ENCODE measurements around the gene TXNDC8.
"Not testable (repeated sequence)": the region's sequence is repeated elsewhere in the genome, so short reads cannot be mapped to it uniquely, and the experiment has no call there.

TXNDC8 gene

GRCh38 chr9:110328763-110329162 is 8.9 kb downstream of the TXNDC8 start:
- H3K27me3 ChIP-seq (ENCODE audit: control insufficient read depth, insufficient read depth, low read length) = no peaks in the 10 kb centered on the region
- 0 out of 2 replicates have a peak, but pooled peaks cover 4% of the 10 kb centered on the region for H3K9me3 ChIP-seq (ENCODE audit: control insufficient read depth, insufficient read depth, low read depth, low read length)
- H3K36me3 ChIP-seq (ENCODE audit: control insufficient read depth, insufficient read depth, low read length) = no peaks in the 10 kb centered on the region
- no peak overlapping the region for H3K9ac ChIP-seq (ENCODE audit: low read length)
- no peaks in the 10 kb centered on the region for H3K4me1 ChIP-seq (ENCODE audit: control insufficient read depth, insufficient read depth, low read length)
- H3K4me3 ChIP-seq (ENCODE audit: low read depth, low read length) = no peak overlapping the region
- no peak overlapping the region for H3K27ac ChIP-seq (ENCODE audit: low read depth, low read length)

GRCh38 chr9:110327716-110328115 is 9.9 kb downstream of the TXNDC8 start:
- no peaks in the 10 kb centered on the region for H3K27me3 ChIP-seq (ENCODE audit: control insufficient read depth, insufficient read depth, low read length)
- H3K9me3 ChIP-seq (ENCODE audit: control insufficient read depth, insufficient read depth, low read depth, low read length) = 0 out of 2 replicates have a peak, but pooled peaks cover 4% of the 10 kb centered on the region
- no peak overlapping the region for H3K4me3 ChIP-seq (ENCODE audit: low read depth, low read length)
- no peaks in the 10 kb centered on the region for H3K4me1 ChIP-seq (ENCODE audit: control insufficient read depth, insufficient read depth, low read length)
- H3K36me3 ChIP-seq (ENCODE audit: control insufficient read depth, insufficient read depth, low read length) = no peaks in the 10 kb centered on the region
- no peak overlapping the region for H3K9ac ChIP-seq (ENCODE audit: low read length)
- no peak overlapping the region for H3K27ac ChIP-seq (ENCODE audit: low read depth, low read length)

DNA sequence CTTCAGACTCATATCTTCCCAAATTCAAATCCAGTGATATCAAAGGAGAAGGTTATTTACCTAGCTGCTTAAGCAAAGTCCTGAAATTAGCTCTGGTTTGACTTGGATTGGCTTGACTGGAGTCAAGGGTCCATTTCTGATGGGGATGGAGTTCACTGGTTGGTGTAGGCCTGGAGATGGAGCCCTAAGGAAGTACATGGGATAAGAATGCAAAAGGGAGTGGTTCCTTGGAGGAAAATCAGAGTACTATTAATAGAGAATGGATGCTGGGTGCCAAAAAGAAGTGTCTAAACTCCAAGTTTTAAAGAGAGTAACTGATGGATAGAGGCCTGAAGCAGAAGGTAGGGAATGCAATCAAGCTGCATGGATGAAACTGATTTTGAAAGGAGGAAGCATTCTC is 13.8 kb downstream of the TXNDC8 start:
- Histone ChIP-seq H3K9me3 (ENCODE audit: control insufficient read depth, insufficient read depth, low read depth, low read length) (no peaks in the 10 kb centered on the region), H3K27me3 (ENCODE audit: control insufficient read depth, insufficient read depth, low read length) (no peaks in the 10 kb centered on the region)

GRCh38 chr9:110320651-110321445 is 16.8 kb downstream of the TXNDC8 start:
- Histone ChIP-seq H3K27me3 (ENCODE audit: control insufficient read depth, insufficient read depth, low read length) (no peaks in the 10 kb centered on the region), H3K9ac (ENCODE audit: low read length) (no peak overlapping the region), H3K36me3 (ENCODE audit: control insufficient read depth, insufficient read depth, low read length) (no peaks in the 10 kb centered on the region)

More for the DNA sequence above, 13.8 kb downstream of the TXNDC8 start:
- Histone ChIP-seq H3K36me3 (ENCODE audit: control insufficient read depth, insufficient read depth, low read length) (no peaks in the 10 kb centered on the region), H3K9ac (ENCODE audit: low read length) (no peak overlapping the region), H3K4me1 (ENCODE audit: control insufficient read depth, insufficient read depth, low read length) (no peaks in the 10 kb centered on the region), H3K27ac (ENCODE audit: low read depth, low read length) (no peak overlapping the region), H3K4me3 (ENCODE audit: low read depth, low read length) (no peak overlapping the region)

GRCh38 chr9:110319781-110320492 is 17.7 kb downstream of the TXNDC8 start:
- peaks cover 12% of the 10 kb centered on the region for H3K4me1 ChIP-seq (ENCODE audit: control insufficient read depth, insufficient read depth, low read length)
- no peak overlapping the region for H3K4me3 ChIP-seq (ENCODE audit: low read depth, low read length)
- H3K27me3 ChIP-seq (ENCODE audit: control insufficient read depth, insufficient read depth, low read length) = no peaks in the 10 kb centered on the region
- H3K36me3 ChIP-seq (ENCODE audit: control insufficient read depth, insufficient read depth, low read length) = no peaks in the 10 kb centered on the region
- H3K27ac ChIP-seq (ENCODE audit: low read depth, low read length) = no peak overlapping the region
- no peaks in the 10 kb centered on the region for H3K9me3 ChIP-seq (ENCODE audit: control insufficient read depth, insufficient read depth, low read depth, low read length)
- H3K9ac ChIP-seq (ENCODE audit: low read length) = no peak overlapping the region

More at GRCh38 chr9:110320651-110321445, 16.8 kb downstream of the TXNDC8 start:
- H3K4me3 ChIP-seq (ENCODE audit: low read depth, low read length) = no peak overlapping the region
- H3K4me1 ChIP-seq (ENCODE audit: control insufficient read depth, insufficient read depth, low read length) = peaks cover 12% of the 10 kb centered on the region
- no peaks in the 10 kb centered on the region for H3K9me3 ChIP-seq (ENCODE audit: control insufficient read depth, insufficient read depth, low read depth, low read length)
- no peak overlapping the region for H3K27ac ChIP-seq (ENCODE audit: low read depth, low read length)

- H3K36me3 ChIP-seq (ENCODE audit: control insufficient read depth, insufficient read depth, low read length) = no peaks in the 10 kb centered on the region
- H3K9ac ChIP-seq (ENCODE audit: low read length) = no peak overlapping the region
- H3K9me3 ChIP-seq (ENCODE audit: control insufficient read depth, insufficient read depth, low read depth, low read length) = no peaks in the 10 kb centered on the region
- H3K4me3 ChIP-seq (ENCODE audit: low read depth, low read length) = no peak overlapping the region
- H3K4me1 ChIP-seq (ENCODE audit: control insufficient read depth, insufficient read depth, low read length) = peaks cover 12% of the 10 kb centered on the region
- H3K27ac ChIP-seq (ENCODE audit: low read depth, low read length) = no peak overlapping the region
- no peaks in the 10 kb centered on the region for H3K27me3 ChIP-seq (ENCODE audit: control insufficient read depth, insufficient read depth, low read length)
Observed at GRCh38 chr9:110317911-110318310, 19.8 kb downstream of the TXNDC8 start.

GRCh38 chr9:110316261-110317075 is 21.2 kb downstream of the TXNDC8 start:
- Histone ChIP-seq H3K9me3 (ENCODE audit: control insufficient read depth, insufficient read depth, low read depth, low read length) (0 out of 2 replicates have a peak, but pooled peaks cover 3% of the 10 kb centered on the region), H3K36me3 (ENCODE audit: control insufficient read depth, insufficient read depth, low read length) (no peaks in the 10 kb centered on the region), H3K9ac (ENCODE audit: low read length) (no peak overlapping the region), H3K4me3 (ENCODE audit: low read depth, low read length) (peak overlapping the region; percentile 31; the same call in 1 of the 2 replicates), H3K4me1 (ENCODE audit: control insufficient read depth, insufficient read depth, low read length) (peaks cover 12% of the 10 kb centered on the region), H3K27ac (ENCODE audit: low read depth, low read length) (0 out of 2 replicates have a peak overlapping the region, but pooled peaks have one; percentile 34), H3K27me3 (ENCODE audit: control insufficient read depth, insufficient read depth, low read length) (no peaks in the 10 kb centered on the region)

DNA sequence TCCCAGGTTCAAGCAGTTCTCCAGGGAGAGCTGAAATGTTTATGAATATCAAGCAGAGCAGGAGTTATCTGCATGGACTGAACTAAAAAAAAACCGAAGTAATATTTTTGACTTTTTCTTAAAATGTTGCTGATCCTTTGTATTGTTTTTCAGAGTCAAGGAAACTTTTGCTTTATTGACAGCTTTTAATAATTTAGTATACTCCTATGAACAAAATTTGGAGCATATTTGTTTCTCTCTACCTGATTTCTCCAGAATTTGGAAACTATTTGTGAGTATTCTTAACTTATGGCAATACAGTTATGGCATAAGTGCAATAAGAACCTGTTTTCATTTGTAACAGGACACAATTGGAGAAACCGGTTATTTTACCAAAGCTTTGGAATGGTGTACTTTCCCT is 25.7 kb downstream of the TXNDC8 start:
- H3K27me3 ChIP-seq (ENCODE audit: control insufficient read depth, insufficient read depth, low read length); H3K4me3 ChIP-seq (ENCODE audit: low read depth, low read length); H3K27ac ChIP-seq (ENCODE audit: low read depth, low read length); H3K9ac ChIP-seq (ENCODE audit: low read length); H3K36me3 ChIP-seq (ENCODE audit: control insufficient read depth, insufficient read depth, low read length); H3K9me3 ChIP-seq (ENCODE audit: control insufficient read depth, insufficient read depth, low read depth, low read length): not testable (repeated sequence)
- peaks cover 16% of the 10 kb centered on the region for H3K4me1 ChIP-seq (ENCODE audit: control insufficient read depth, insufficient read depth, low read length)

- H3K9ac ChIP-seq (ENCODE audit: low read length) = no peak overlapping the region
- 0 out of 2 replicates have a peak, but pooled peaks cover 5% of the 10 kb centered on the region for H3K9me3 ChIP-seq (ENCODE audit: control insufficient read depth, insufficient read depth, low read depth, low read length)
- H3K27ac ChIP-seq (ENCODE audit: low read depth, low read length) = no peak overlapping the region
- H3K27me3 ChIP-seq (ENCODE audit: control insufficient read depth, insufficient read depth, low read length) = no peaks in the 10 kb centered on the region
- peaks cover 8% of the 10 kb centered on the region for H3K4me1 ChIP-seq (ENCODE audit: control insufficient read depth, insufficient read depth, low read length)
- H3K4me3 ChIP-seq (ENCODE audit: low read depth, low read length) = no peak overlapping the region
- H3K36me3 ChIP-seq (ENCODE audit: control insufficient read depth, insufficient read depth, low read length) = no peaks in the 10 kb centered on the region
Observed at GRCh38 chr9:110309681-110310080, 28.0 kb downstream of the TXNDC8 start.

DNA sequence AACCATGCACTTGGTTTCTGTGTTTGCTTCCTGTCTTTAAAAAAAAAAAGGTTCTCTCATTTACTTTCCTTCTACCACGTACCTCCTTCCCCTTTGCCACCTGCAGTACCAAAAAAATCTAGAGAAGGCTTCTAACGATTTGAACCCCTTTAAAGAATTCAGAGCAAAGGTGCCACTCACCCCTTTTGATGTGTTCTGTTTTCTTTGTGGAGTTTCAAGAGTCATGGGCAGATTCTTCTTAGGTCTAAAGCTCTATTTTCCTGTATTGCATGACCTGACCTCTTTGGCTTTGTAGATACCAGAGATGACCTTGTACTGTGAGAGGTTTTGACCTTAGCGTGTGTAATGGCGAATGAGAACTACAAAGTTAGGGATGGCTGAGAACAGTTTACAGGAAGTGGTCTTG is 29.0 kb downstream of the TXNDC8 start:
- no peaks in the 10 kb centered on the region for H3K36me3 ChIP-seq (ENCODE audit: control insufficient read depth, insufficient read depth, low read length)
- H3K27me3 ChIP-seq (ENCODE audit: control insufficient read depth, insufficient read depth, low read length) = no peaks in the 10 kb centered on the region
- no peak overlapping the region for H3K27ac ChIP-seq (ENCODE audit: low read depth, low read length)
- no peak overlapping the region for H3K9ac ChIP-seq (ENCODE audit: low read length)
- H3K4me1 ChIP-seq (ENCODE audit: control insufficient read depth, insufficient read depth, low read length) = peaks cover 8% of the 10 kb centered on the region
- 0 out of 2 replicates have a peak, but pooled peaks cover 5% of the 10 kb centered on the region for H3K9me3 ChIP-seq (ENCODE audit: control insufficient read depth, insufficient read depth, low read depth, low read length)
- no peak overlapping the region for H3K4me3 ChIP-seq (ENCODE audit: low read depth, low read length)

Measured in HUES6 (cell line).